ENCODE measurements around the gene RGS21. TPM values are rescaled to one million over a fixed set of nuclear protein-coding genes. Genes with fewer than 3 reads are reported as not detected.
"Not testable (repeated sequence)": the region's sequence is repeated elsewhere in the genome, so short reads cannot be mapped to it uniquely, and the experiment has no call there.

RGS21 gene, protein sequence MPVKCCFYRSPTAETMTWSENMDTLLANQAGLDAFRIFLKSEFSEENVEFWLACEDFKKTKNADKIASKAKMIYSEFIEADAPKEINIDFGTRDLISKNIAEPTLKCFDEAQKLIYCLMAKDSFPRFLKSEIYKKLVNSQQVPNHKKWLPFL
- polyA plus RNA-seq (2013, experiment 1 of 2; ENCODE audit: insufficient read length): not detected
- not detected for polyA plus RNA-seq (2013, experiment 2 of 2; ENCODE audit: insufficient read length)

DNA sequence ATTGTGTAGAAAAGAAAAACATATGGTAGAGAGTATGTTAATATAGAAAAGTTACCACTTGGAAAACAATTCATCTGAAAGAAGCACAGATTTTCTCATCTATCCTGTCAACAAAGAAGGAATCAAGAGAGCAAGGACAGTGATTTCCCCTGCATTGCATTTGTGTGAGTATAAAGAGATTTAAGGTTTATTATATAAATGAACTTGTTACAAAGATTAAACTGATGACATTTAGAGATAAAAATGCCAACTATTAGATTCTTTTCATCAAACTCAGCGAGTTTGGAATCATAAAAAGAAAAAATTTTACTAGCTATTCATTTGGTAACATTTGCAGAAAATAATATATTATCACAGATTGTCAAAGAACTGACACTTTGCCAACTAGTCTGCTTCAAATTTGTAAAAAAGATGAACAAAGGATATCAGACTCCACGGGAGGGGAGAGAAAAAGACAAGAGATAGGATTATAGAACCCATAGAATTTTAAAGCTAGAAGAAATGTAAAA is at the start of gene RGS21:
TSS of gene RGS21 (plus strand) at position 51 of the 509 bp plus-strand sequence. CDS start 26,045 bp downstream, outside the sequence.
- peak; percentile 5 for DNase-seq

- DNase-seq: no peak
Observed at GRCh38 chr1:192268468-192269052, 48.2 kb upstream of the RGS21 start.

DNA sequence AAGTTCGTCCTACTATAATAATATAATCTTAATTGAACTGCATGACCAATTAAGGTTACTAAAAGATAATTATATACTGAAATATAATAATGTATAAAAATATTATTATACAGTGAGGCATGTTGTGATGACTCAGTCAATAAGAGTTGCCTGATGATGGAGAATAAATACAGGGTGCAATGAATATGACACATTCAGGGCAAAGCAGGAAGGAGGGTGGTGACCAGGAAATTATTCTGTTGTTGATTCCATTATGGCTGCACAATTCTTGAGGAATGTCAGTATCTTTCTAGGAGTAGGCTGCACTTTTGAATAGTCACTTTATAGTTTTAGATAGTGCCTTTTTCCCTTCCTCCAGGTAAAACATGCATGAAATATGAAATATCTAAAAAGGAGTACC is 46.4 kb upstream of the RGS21 start:
- peak; percentile 34 for DNase-seq

DNA sequence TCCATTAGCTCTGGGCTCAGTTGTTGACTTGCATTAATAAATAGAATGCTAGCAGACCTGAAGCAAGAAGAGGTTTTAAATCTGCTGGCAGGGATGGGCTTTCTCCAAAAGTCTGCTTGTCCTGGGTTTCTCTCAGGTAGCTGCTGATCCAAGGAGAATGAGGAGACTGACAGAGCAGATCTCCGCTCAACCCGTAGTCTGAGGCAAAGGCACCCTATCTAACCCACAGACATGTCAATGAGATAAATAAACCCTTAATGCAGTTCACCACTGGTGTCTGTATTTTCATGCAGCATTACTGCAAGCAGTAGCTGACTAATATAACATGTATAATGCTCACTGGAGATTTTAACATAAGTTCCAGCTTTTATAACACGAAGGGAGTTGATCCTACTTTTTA is 44.1 kb upstream of the RGS21 start:
- DNase-seq: no peak

DNA sequence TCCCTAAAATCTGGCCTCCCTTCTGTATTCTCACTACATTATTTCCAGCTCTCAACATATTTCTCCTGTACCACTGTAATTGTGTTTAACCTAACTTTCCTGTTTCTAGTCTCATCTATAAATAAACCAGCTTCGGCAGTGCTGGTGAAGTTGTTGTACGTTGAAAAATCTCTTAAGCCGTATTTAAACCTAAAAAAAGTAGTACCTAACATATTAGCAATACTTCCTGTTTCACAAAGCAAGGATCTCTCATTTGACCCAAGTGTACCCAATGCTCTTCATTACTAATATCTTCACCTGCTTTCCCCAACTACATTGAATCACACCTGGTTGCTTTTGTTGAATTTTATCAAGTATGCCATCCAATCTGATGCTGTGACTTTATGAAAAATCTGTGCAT is 42.2 kb upstream of the RGS21 start:
- DNase-seq: no peak

- no peak for DNase-seq
Observed at GRCh38 chr1:192277635-192278034, 39.2 kb upstream of the RGS21 start.

DNA sequence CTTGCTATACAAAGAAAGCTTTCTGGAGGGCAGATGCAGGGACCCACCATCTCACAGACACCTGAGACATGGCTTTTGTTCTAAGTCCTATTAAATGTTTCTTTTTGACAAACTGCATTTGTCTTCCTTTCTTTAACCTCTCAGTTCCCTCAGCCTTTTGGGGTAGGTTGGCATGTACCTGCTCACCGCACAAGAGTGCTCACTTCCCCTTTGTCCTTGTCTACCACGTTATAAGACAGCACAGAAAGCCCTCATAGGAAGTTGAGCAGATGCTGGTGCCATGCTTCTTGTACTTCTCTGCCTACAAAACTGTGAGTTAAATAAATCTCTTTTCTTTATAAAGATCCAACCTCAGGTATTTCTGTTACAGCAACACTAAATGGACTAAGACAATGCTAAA is 31.9 kb upstream of the RGS21 start:
- DNase-seq: no peak

DNA sequence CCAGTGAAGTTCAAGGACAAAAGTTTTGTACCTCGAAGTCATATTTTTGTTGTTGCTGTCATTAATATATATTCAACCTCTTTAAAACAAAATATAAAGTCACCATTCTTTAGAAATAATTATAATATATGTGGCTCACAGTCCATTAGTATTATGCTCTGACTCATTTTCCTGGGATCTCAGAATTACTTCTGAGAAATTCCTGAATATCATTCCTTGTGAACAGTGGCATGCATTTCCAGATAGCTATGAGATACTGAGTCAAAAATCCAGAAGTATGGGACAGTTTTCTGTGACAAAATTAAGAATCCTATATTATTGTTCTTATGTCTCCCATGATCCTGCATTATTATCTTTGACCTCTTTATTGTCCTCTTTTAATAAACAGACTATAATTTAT is 13.8 kb upstream of the RGS21 start:
- DNase-seq: peak; percentile 60

DNA sequence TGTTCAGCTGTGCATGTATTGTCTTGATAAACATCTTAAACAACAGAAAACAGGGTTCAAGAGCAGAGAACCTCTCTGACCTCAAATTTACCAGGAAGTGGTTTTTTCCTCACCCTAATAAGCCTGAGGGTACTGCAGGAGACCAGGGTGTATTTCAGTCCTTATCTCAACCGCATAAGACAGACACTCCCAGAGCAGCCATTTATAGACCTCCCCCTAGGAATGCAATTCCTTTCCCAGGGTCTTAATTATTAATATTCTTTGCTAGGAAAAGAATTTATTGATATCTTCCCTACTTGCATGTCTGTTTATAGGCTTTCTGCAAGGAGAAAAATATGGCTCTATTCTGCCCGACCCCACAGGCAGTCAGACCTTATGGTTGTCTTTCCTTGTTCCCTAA is 8.5 kb upstream of the RGS21 start:
- not testable (repeated sequence) for DNase-seq

- DNase-seq: peak; percentile 58
Observed at GRCh38 chr1:192311281-192311680, 5.5 kb upstream of the RGS21 start.

GRCh38 chr1:192327997-192328396 is 11.2 kb downstream of the RGS21 start:
- DNase-seq: no peak

DNA sequence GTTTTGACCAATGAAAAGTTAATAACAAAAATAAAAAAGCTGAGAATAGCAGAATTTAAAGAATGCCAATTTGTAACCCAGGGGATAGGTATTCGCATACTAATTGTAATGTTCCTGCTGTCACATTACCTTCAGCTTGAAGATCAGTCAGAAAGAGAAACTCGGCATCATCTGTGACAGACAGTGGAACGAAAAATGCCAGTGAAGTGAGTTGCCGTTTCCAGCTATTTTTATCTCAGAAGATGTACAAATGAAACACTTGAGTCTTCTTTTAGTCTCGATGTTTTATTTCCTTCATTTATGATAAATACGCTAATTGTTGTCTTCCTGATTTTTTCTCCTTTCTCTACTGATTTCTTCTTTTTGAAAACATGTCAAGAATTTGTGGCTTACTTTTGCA is 26.1 kb downstream of the RGS21 start:
- no peak for DNase-seq

DNA sequence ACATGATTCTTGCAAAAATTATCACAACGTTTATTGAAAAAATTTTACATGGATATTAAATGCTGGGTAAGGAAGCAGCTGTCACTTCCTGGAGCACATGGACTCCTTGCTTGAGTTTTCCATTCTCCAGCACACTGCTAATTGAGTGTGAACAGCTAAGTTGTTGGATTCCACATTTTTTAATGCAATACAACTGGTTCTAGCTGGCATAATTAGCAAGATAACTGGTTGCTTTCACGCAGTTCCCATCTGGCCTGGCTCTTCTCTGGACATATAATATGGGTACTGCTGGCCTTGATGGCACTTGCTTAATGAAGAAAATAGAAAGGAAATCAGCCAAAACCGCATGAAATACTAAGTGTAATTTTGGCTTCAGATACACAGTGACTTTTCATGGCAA is 26.6 kb downstream of the RGS21 start:
- no peak for DNase-seq

- no peak for DNase-seq
Observed at GRCh38 chr1:192349314-192349713, 32.5 kb downstream of the RGS21 start.

GRCh38 chr1:192350356-192350755 is 33.6 kb downstream of the RGS21 start:
- no peak for DNase-seq

DNA sequence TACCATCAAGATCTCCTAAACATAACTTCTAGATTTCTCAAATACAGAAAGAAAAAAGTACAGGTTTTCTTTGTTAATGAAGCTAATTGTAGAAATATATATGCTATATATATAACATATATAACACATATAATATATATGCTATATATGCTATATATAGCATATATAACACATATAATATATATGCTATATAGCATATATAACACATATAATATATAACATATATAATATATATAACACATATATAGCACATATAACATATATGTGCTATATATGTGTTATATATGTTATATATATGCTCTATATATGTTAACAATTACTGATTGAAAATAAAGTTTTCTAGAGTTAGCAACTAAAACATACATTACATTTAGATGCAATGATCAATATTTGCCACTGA is 34.8 kb downstream of the RGS21 start:
- no peak for DNase-seq

GRCh38 chr1:192357924-192358323 is 41.1 kb downstream of the RGS21 start:
- DNase-seq: peak; percentile 3

GRCh38 chr1:192358402-192358801 is 41.6 kb downstream of the RGS21 start:
- DNase-seq: no peak

- no peak for DNase-seq
Observed at GRCh38 chr1:192358822-192359221, 42.0 kb downstream of the RGS21 start.

DNA sequence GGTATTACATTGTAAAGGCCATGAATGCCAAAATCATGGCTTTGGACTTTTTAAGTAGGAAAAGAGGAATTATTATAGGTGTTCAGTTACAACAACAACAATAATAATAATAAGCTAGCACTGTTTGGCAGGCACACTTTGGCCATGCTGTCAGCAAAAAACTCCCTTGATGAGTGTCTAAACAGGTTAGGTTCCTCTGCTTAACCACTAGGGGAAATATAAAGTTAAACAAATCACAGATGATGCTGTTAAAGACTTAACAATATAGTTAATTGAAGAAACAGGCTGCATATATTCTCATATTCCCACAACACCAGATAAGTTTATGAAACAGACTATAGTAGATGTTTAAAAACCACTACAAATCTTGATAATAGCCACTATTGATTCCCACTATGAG is 46.4 kb downstream of the RGS21 start:
- DNase-seq: no peak

GRCh38 chr1:192367436-192367835 is 50.6 kb downstream of the RGS21 start:
- DNase-seq: no peak

DNA sequence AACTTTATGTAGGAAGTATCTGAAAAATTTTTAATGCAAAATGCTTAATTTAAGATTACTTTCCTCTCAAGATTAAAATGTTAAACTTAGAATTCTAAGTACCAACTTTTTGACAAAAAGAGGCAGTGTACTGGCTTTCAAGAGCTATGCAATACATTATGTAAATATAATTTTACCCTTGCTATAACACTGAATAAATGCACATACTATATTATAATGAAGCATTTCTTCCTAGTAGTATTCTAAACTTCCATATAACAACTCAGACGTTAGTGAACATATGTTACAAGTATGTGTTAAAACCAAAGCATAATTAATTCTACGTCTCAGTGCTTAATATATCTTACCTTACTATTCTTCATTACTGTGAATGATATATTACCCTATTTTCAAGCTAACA is 58.5 kb downstream of the RGS21 start:
- DNase-seq: no peak

GRCh38 chr1:192376374-192376773 is 59.6 kb downstream of the RGS21 start:
- DNase-seq: no peak

DNA sequence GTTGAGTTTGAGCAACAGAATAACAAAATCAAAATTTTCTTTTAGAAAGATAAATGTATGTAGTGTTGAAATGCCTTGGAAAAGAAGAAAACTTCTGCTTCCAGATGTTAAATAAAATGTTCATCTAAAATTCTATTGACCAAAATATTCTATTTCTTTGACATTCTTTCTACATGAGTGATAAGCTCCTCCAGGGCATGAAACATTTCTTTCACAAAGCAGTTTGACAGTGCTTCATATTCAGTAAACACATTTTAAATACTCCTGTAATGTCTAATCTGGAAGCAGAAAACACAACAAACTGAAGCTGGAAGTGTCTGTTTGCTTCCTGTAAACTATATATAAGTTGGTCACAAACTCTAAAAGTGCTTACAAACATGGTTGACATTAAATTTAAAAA is 61.5 kb downstream of the RGS21 start:
- peak; percentile 25 for DNase-seq

DNA sequence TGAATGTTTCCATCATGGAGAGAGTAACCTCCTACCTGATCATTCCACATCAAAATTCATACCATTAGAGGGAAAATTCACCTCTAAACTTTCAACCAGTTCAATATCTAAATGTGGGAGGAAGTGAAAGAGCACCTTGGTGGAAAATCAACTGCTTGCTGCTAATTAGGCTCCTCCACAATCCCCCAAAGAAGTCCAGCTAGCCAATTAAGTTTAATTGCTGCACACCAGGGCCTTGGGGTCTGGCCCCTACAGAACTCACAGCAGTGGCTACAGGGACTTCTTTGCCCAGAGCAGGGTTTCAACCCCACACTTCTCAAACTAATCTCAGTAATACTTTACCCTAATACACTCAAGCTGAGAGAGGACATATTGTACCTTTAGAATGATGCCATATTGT is 62.1 kb downstream of the RGS21 start:
- DNase-seq: no peak
